HG02970 (cell line): Measurements from ENCODE around the gene MSANTD4.
"Not testable (repeated sequence)": the region's sequence is repeated elsewhere in the genome, so short reads cannot be mapped to it uniquely, and the experiment has no call there.

ENCODE experiments used
- ATAC-seq: cut with Tn5 transposase; IDR thresholded peaks from one replicate; pipeline ENCODE4 v1.9.1; 2021; ENCODE audit warnings: mild to moderate bottlenecking, moderate library complexity, moderate number of reproducible peaks; ENCODE audit not compliant: unreplicated experiment, low FRiP score

MSANTD4 gene

DNA sequence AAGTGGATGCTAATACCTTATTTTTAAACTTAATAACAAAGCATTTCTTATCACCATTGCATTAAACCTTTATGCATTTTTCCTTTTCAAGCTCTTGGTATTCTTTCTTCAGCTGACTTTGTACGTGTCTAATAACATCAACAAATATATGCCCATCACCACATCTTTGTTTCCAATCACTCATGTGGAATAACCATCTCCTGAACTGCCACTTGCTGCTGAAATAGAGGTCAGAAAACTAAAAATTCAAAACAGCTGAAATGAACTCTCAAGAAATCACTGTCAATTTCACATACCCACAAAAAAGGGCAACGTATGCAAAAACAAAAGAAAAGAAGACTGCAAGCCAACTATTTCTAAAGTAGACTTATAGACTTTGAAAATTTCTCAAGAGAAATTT is 7.4 kb downstream of the MSANTD4 start:
- no peak for ATAC-seq

DNA sequence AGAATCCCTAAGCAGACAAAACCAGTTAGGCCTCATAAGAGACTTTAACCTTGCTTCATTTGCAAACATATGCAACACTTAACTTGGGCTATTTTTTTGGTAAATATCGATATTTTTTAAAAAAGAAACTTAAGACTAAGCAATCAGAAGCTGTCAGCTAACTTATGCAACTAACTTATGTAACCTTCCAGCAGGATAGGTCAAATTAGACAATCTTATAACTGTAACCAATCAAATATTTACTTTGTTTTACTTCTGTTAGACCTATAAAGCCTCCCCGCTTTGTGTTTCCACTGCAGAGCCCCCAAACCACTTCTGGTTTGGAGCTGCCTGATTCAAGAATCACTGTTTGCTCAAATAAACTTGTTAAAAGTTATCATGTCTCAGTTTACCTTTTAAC is 8.0 kb downstream of the MSANTD4 start:
- ATAC-seq: no peak

GRCh38 chr11:106012744-106013143 is 9.3 kb downstream of the MSANTD4 start:
- no peak for ATAC-seq

DNA sequence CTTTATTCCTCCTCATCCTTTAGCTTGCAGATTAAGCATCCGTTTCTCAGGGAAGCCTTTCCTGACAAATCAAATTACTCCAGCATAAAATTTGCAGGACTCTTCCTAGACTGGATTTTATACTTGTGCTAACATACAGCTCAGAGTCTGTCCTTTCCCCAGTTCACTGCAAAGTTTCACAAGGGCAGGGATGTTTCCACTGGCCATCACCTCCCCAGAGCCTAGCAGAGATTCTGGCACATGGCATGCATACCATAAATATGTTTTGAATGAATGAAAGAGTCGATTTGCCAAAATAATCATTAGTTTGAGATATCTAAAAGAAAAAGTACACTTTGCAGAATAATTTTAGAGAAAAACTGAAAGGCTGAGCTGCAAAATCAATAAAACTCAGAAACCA is 10.6 kb downstream of the MSANTD4 start:
- ATAC-seq: no peak

- ATAC-seq: not testable (repeated sequence)
These were observed 18.9 kb downstream of the MSANTD4 start for GRCh38 chr11:106003094-106003493.

DNA sequence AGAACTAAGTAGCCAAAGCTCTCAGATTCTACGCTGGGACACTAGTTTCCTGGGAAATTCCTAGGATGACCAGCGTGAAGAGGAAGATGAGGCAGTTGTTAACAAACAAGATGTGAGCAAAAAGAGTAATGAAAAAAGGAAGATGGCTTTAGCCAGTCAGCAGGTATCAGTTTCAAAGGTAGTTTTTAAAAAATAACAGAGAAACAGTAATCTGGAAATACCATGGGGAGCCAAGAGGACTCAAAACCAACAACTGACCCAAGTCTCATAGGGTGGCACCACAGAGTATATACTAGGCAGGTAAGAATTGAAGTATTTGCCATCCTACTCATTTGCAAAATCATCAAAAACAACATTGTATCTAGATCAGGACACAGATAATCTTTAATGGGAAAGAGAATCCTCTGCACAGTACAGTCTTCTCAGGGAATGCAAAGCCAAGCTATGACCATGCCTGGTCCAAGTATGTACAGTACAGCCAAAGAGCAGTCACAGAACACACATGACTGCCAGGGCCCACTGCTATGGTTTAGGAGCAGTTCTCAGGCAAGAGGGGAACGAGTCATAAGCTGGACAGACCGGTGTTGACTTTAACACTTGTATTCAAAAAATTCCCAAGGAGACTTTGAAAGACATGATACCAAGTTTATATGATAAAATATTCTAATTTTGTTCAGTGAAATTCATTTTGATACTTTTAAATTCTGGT is 20.6 kb downstream of the MSANTD4 start:
- ATAC-seq: no peak

DNA sequence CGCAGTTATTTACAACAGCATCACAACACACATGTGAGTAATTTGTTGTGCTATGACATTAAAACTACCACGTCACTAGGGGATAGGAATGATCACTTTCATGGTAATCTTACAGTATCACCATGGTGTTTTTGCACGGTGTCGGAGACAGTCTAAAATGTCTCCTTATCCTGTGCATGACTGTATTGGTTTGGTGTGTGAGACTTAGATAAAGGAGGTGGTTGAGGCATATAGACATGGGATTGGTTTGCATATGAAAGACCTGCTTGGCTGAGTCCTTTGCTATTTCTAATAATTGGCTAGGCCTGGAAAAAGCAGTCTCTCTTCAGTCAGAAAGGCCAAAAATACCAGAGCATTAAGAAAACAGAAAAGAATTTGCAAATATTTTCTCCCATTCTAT is 30.2 kb downstream of the MSANTD4 start:
- no peak for ATAC-seq

GRCh38 chr11:105989124-105989523 is 32.9 kb downstream of the MSANTD4 start:
- no peak for ATAC-seq

DNA sequence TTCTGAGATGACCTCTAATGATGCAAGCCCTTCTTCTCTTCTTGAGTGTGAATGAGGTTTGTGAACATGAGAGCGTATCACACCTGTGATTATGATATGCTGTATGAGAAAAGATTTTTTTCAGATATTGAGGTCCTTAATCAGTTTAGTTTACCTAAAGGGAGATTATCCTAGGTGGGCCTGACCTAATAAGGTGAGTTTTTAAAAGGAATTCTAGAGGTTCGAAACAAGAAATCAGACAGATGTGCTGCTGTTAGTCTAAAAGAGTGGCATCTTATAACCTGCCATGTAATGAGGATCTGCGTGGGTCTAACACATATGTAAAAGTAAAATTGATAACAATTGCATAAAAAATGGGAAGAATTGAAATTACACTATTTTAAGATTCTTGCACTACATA is 33.8 kb downstream of the MSANTD4 start:
- no peak for ATAC-seq

GRCh38 chr11:105986554-105986953 is 35.5 kb downstream of the MSANTD4 start:
- ATAC-seq: no peak

DNA sequence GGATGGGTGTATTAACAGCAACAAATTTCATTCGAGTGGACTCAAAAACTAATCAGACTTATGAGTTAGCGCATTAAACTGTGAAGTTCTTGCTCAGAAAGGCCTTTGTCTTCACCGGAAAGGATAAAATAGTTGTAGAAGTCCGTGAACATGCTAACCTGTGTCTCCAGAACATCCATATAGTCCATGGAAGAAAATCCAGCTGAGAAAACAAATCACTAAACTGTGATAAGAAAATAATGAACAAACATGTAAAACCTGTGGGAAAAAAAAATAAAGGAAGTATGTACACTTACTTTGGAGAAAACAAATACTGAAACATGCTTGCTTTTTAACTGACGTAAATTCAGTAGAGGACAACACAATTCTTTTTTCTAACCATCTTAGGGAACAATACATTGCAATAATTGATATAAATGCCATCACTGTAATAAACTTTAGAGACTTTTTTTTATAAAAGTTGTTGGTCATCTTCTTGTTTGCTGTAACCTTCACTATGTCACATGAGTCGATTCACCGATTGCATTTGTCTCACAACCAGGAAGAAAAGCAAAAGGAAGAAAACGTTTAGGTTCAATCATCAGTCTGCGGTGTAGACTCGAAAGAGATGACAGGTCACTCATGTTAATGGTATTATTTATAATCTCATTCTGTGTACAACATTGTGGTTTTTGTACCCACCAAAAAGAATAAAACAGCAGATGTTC is 41.9 kb downstream of the MSANTD4 start:
- ATAC-seq: no peak

GRCh38 chr11:105975128-105975527 is 46.9 kb downstream of the MSANTD4 start:
- no peak for ATAC-seq

- ATAC-seq: no peak
These were observed 52.3 kb downstream of the MSANTD4 start for GRCh38 chr11:105969756-105970155.

- ATAC-seq: no peak
These were observed 53.9 kb downstream of the MSANTD4 start for GRCh38 chr11:105968021-105968697.

GRCh38 chr11:105960252-105961245 is 61.5 kb downstream of the MSANTD4 start:
- no peak for ATAC-seq
